Measurements from ENCODE around the gene SLC8A3.

- TF ChIP-seq CTCF (conservative IDR thresholded peaks at IDR 0.05; ENCODE audit: low read length) (no peak), EZH2phosphoT487 (IDR thresholded peaks at IDR 0.05; ENCODE audit: borderline replicate concordance, low read depth, low read length) (no peak)
Observed at GRCh38 chr14:70201994-70202393, 13.2 kb upstream of the SLC8A3 start.
